NCI-H345 treated with DMSO at 0.1 percent for 48 hours (cell line): ENCODE measurements around the gene ELAVL1.

Experiments
- DNase-seq: peaks from one replicate; lab custom pipeline; 2025; ENCODE audit not compliant: unreplicated experiment; lab: John Stamatoyannopoulos, UW

The ELAVL1 gene

GRCh38 chr19:7912697-7913564 is 92.5 kb downstream of the ELAVL1 start:
- no peak for DNase-seq

DNA sequence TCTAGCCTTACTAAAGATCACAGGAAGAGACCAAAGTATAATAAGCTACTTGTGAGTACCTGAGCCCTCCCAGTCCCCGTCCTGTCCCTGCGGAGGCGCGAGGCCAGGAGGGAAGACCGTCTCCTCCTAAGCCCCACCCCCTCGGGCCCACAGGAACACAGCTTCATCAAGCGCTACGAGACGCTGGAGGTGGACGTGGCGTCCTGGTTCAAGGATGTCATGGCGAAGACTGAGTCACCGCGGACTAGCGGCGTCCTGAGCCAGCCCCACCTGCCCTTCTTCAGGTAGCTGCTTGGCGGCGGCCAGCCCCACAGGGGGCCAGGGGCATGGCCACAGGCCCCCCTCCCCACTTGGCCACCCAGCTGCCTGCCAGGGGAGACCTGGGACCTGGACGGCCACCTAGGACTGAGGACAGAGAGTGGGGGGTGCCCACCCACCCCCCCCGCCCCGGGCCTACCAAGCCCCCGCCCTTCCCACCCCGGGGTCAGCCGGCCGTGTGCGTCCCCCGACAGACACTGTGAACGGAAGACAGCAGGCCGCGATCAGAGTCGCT is 93.2 kb downstream of the ELAVL1 start:
- no peak for DNase-seq

DNA sequence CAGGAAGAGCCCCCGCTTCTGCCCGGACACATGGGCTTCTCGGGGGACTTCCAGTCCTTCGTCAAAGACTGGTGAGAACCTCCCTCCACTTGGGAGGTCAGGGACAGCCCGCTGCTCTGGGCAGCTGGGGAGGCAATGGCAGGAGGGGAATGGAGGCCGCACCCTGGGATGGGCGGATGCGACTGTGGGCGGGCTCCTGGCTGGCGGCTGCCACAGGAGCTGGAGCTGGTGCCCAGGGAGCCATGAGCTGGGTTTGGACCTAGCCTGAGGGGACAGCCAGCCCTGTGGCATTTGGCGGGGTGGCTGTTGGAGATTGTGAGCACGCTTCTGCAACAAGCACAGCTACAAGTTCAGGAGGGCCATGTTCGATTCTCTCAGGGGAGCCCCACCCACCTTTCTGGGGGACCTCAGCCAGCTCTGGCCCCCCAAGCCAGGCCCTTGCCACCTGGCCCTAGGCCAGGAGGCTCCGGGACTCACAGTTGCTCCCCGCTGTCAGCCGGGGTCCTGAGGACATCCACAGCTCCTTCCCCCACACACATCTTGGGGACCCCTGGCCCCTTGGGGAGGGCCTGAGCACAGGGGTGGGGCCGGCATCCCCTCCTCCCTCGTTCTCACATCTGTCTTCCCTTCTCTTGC is 93.8 kb downstream of the ELAVL1 start:
- DNase-seq, result no peak

- DNase-seq, result no peak
Measured at GRCh38 chr19:7910321-7911161, 94.9 kb downstream of the ELAVL1 start.

- no peak for DNase-seq
Measured at GRCh38 chr19:7909471-7910067, 95.9 kb downstream of the ELAVL1 start.

DNA sequence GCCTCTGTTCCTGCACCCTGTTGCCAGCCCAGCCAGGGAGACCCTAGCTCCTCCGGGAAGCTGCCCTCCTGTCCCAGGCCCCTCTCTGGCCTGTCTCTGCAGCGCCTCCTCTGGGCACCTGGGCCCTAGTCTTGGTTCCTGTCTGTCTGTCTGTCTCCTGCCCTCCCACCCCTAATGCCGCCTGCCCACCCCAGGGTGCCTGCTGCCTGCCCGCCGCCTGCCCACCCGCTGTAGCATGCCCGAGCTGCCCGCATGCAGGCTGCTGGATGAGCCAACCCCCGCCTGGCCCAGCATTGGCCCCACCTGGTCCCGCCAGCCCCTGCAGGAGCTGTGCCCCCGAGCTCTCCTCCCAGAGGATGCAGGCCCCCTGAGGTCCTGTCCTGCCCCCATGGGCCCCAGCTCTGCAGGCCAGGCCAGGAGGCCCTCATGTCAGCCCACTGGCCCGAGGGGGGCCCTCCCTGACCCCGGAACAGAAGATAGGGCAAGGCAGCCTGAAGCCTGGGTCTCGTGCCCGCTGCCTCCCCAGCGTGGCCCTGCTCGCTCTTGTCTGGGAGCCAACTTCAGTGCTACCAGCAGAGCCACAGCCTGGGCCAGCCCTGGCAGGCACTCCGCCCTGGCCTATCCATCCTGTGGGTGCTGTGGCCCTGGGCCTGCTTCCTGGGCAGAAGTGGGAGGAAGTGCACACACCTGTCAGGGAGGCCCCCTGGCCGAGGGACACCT is 96.5 kb downstream of the ELAVL1 start:
- DNase-seq, result no peak
